GM23338 (cell line): ENCODE results near the gene TBX1. TPM values are rescaled to one million over a fixed set of nuclear protein-coding genes. Genes with fewer than 3 reads are reported as not detected.

Experiments used
- CREB1 ChIP-seq: fragments of 250-450 bp; sonication (Bioruptor Pico); IDR thresholded peaks from 2 replicates; pipeline ENCODE4 v1.5.0; 2020; ENCODE audit warnings: low read depth, mild to moderate bottlenecking, moderate library complexity
- EZH2 ChIP-seq: fragments of 200-600 bp; sonication (generic); IDR thresholded peaks from one replicate; pipeline ENCODE4 v1.8.0; 2017; ENCODE audit warnings: antibody characterized with exemption, mild to moderate bottlenecking, low read depth; ENCODE audit not compliant: unreplicated experiment
- JUNB ChIP-seq: IDR thresholded peaks from one replicate; pipeline ENCODE4 v1.6.1; 2016; ENCODE audit warnings: antibody characterized with exemption; ENCODE audit not compliant: unreplicated experiment
- NANOG ChIP-seq: IDR thresholded peaks from 2 replicates; pipeline ENCODE4 v1.6.1; 2016; ENCODE audit warnings: antibody characterized with exemption, borderline replicate concordance
- POLR2AphosphoS5 ChIP-seq: IDR thresholded peaks from 2 replicates; pipeline ENCODE4 v1.6.1; 2016; ENCODE audit warnings: antibody characterized with exemption, low read depth
- STAT1 ChIP-seq: IDR thresholded peaks from one replicate; pipeline ENCODE4 v1.6.1; 2016; ENCODE audit warnings: antibody characterized with exemption; ENCODE audit not compliant: unreplicated experiment
- ZNF331 ChIP-seq: fragments of 250-450 bp; sonication (Bioruptor Pico); IDR thresholded peaks from 2 replicates; pipeline ENCODE4 v1.5.0; 2020; ENCODE audit warnings: low read depth, mild to moderate bottlenecking, moderate library complexity
- polyA plus RNA-seq: library from polyadenylated mRNA; unstranded; fragments of >200 nt; fragmentation: Nextera tagmentation; extraction: Ambion mirVana; gene quantifications from 2 replicates; pipeline ENCODE4 v1.2.1, GENCODE V29; 2016
- total RNA-seq: library from RNA; depleted of rRNA; stranded (reverse); fragments of >200 nt; shearing (Covaris generic); gene quantifications from 2 replicates; pipeline ENCODE4 v1.2.3, GENCODE V29; 2014
- TF ChIP-seq, protein P1 (sequence below): IDR thresholded peaks from one replicate; pipeline ENCODE4 v1.6.1; 2018; ENCODE audit warnings: antibody characterized with exemption; ENCODE audit not compliant: unreplicated experiment
- TF ChIP-seq, protein P2 (sequence below): fragments of 250-450 bp; sonication (Bioruptor Pico); IDR thresholded peaks from 2 replicates; pipeline ENCODE4 v1.5.0; 2020; ENCODE audit warnings: mild to moderate bottlenecking, moderate library complexity

Gene TBX1
- total and polyA plus RNA-seq, 2 experiments from 2014 or later, result 0.19 to 0.66 TPM

DNA sequence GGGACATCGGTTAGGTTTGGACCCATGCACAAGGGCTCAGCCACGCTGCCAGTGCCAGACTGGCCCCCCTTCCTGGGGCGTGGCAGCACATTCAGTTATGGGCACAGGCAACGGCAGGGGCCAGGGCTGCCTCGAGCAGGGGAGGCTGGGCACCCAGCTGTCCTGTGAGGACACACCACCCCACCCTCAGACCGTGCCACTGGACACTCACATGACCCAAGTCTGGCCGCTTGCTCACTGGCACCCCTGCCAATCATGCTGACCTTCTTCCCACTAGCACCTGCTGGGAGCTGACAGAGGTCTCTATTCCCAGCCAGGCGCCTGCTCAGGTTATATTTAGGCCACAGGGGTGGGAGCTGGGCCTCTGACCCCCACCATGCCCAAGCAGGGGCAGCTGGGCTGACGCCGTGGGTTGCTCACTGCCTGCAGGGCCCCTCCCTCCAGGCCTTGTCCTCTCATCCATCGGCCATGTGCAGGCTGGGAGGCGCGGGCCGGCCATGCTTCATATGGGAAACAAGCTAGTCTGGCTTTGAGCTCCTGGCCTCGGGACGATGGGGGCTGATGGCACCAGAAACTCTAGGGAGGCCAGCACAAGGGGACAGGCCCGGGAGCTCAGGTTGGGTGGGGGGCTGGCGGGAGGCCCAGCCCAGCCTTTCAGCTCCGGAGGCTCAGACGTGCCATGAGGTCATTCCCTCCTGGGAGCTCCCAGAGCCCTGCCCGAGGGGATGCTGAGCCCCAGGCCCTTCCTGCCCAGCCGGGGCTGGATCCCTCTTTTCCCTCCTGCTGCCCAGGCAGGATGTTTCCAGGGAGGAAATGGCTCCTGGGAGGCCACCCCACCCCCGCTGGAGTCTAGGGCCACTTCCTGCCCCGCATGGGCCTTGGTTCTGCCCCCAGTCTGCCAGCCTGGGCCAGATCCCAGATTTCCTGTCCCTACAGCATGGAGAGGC, 15.2 kb upstream of the TBX1 start (continued):
- TF ChIP-seq, protein P1, sequence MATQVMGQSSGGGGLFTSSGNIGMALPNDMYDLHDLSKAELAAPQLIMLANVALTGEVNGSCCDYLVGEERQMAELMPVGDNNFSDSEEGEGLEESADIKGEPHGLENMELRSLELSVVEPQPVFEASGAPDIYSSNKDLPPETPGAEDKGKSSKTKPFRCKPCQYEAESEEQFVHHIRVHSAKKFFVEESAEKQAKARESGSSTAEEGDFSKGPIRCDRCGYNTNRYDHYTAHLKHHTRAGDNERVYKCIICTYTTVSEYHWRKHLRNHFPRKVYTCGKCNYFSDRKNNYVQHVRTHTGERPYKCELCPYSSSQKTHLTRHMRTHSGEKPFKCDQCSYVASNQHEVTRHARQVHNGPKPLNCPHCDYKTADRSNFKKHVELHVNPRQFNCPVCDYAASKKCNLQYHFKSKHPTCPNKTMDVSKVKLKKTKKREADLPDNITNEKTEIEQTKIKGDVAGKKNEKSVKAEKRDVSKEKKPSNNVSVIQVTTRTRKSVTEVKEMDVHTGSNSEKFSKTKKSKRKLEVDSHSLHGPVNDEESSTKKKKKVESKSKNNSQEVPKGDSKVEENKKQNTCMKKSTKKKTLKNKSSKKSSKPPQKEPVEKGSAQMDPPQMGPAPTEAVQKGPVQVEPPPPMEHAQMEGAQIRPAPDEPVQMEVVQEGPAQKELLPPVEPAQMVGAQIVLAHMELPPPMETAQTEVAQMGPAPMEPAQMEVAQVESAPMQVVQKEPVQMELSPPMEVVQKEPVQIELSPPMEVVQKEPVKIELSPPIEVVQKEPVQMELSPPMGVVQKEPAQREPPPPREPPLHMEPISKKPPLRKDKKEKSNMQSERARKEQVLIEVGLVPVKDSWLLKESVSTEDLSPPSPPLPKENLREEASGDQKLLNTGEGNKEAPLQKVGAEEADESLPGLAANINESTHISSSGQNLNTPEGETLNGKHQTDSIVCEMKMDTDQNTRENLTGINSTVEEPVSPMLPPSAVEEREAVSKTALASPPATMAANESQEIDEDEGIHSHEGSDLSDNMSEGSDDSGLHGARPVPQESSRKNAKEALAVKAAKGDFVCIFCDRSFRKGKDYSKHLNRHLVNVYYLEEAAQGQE, result no peak
- TF ChIP-seq CREB1 (CRISPR knock-in tag) (no peak), EZH2 (no peak), JUNB (no peak), ZNF331 (CRISPR knock-in tag) (no peak), POLR2AphosphoS5 (no peak), STAT1 (no peak), NANOG (no peak)
- TF ChIP-seq, protein P2, sequence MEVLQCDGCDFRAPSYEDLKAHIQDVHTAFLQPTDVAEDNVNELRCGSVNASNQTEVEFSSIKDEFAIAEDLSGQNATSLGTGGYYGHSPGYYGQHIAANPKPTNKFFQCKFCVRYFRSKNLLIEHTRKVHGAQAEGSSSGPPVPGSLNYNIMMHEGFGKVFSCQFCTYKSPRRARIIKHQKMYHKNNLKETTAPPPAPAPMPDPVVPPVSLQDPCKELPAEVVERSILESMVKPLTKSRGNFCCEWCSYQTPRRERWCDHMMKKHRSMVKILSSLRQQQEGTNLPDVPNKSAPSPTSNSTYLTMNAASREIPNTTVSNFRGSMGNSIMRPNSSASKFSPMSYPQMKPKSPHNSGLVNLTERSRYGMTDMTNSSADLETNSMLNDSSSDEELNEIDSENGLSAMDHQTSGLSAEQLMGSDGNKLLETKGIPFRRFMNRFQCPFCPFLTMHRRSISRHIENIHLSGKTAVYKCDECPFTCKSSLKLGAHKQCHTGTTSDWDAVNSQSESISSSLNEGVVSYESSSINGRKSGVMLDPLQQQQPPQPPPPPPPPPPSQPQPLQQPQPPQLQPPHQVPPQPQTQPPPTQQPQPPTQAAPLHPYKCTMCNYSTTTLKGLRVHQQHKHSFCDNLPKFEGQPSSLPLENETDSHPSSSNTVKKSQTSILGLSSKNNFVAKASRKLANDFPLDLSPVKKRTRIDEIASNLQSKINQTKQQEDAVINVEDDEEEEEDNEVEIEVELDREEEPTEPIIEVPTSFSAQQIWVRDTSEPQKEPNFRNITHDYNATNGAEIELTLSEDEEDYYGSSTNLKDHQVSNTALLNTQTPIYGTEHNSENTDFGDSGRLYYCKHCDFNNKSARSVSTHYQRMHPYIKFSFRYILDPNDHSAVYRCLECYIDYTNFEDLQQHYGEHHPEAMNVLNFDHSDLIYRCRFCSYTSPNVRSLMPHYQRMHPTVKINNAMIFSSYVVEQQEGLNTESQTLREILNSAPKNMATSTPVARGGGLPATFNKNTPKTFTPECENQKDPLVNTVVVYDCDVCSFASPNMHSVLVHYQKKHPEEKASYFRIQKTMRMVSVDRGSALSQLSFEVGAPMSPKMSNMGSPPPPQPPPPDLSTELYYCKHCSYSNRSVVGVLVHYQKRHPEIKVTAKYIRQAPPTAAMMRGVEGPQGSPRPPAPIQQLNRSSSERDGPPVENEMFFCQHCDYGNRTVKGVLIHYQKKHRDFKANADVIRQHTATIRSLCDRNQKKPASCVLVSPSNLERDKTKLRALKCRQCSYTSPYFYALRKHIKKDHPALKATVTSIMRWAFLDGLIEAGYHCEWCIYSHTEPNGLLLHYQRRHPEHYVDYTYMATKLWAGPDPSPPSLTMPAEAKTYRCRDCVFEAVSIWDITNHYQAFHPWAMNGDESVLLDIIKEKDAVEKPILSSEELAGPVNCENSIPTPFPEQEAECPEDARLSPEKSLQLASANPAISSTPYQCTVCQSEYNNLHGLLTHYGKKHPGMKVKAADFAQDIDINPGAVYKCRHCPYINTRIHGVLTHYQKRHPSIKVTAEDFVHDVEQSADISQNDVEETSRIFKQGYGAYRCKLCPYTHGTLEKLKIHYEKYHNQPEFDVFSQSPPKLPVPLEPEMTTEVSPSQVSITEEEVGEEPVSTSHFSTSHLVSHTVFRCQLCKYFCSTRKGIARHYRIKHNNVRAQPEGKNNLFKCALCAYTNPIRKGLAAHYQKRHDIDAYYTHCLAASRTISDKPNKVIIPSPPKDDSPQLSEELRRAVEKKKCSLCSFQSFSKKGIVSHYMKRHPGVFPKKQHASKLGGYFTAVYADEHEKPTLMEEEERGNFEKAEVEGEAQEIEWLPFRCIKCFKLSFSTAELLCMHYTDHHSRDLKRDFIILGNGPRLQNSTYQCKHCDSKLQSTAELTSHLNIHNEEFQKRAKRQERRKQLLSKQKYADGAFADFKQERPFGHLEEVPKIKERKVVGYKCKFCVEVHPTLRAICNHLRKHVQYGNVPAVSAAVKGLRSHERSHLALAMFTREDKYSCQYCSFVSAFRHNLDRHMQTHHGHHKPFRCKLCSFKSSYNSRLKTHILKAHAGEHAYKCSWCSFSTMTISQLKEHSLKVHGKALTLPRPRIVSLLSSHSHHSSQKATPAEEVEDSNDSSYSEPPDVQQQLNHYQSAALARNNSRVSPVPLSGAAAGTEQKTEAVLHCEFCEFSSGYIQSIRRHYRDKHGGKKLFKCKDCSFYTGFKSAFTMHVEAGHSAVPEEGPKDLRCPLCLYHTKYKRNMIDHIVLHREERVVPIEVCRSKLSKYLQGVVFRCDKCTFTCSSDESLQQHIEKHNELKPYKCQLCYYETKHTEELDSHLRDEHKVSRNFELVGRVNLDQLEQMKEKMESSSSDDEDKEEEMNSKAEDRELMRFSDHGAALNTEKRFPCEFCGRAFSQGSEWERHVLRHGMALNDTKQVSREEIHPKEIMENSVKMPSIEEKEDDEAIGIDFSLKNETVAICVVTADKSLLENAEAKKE, result no peak
